ENCODE measurements around the gene KRT10.
"Not testable (repeated sequence)": the region's sequence is repeated elsewhere in the genome, so short reads cannot be mapped to it uniquely, and the experiment has no call there.

The KRT10 gene

GRCh38 chr17:40817103-40817682 lies 5.2 kb downstream of the KRT10 start:
- no peak overlapping the region for H3K4me3 ChIP-seq (ENCODE audit: low read length)
- DNase-seq (ENCODE audit: low read depth): no peak
- no peak for TF ChIP-seq CTCF (conservative IDR thresholded peaks at IDR 0.05; ENCODE audit: low read length)

GRCh38 chr17:40816569-40816968 lies 5.8 kb downstream of the KRT10 start:
- TF ChIP-seq CTCF (conservative IDR thresholded peaks at IDR 0.05; ENCODE audit: low read length): no peak
- H3K4me3 ChIP-seq (ENCODE audit: low read length): no peak overlapping the region
- no peak for DNase-seq (ENCODE audit: low read depth)

- DNase-seq (ENCODE audit: low read depth): no peak
- no peak for TF ChIP-seq CTCF (conservative IDR thresholded peaks at IDR 0.05; ENCODE audit: low read length)
- no peak overlapping the region for H3K4me3 ChIP-seq (ENCODE audit: low read length)
Measured at GRCh38 chr17:40815381-40815780, 7.0 kb downstream of the KRT10 start.

GRCh38 chr17:40814657-40815056 lies 7.8 kb downstream of the KRT10 start:
- H3K4me3 ChIP-seq (ENCODE audit: low read length); DNase-seq (ENCODE audit: low read depth): not testable (repeated sequence)

- no peak overlapping the region for H3K4me3 ChIP-seq (ENCODE audit: low read length)
- TF ChIP-seq CTCF (conservative IDR thresholded peaks at IDR 0.05; ENCODE audit: low read length): no peak
- DNase-seq (ENCODE audit: low read depth): no peak
Measured at GRCh38 chr17:40813804-40814203, 8.6 kb downstream of the KRT10 start.

- H3K4me3 ChIP-seq (ENCODE audit: low read length): no peak overlapping the region
- no peak for TF ChIP-seq CTCF (conservative IDR thresholded peaks at IDR 0.05; ENCODE audit: low read length)
- no peak for DNase-seq (ENCODE audit: low read depth)
Measured at GRCh38 chr17:40812639-40813038, 9.8 kb downstream of the KRT10 start.

- TF ChIP-seq CTCF (conservative IDR thresholded peaks at IDR 0.05; ENCODE audit: low read length): no peak
- no peak for DNase-seq (ENCODE audit: low read depth)
- H3K4me3 ChIP-seq (ENCODE audit: low read length): no peak overlapping the region
Measured at GRCh38 chr17:40810494-40810893, 11.9 kb downstream of the KRT10 start.
